Astrocyte of the spinal cord (primary cell): ENCODE results near the gene SPNS2.

ENCODE experiments used
- DNase-seq: peaks from one replicate; pipeline ENCODE4 v3.0.0; 2011; ENCODE audit warnings: low read depth, low spot score
- H3K4me3 ChIP-seq: 2 replicates; pipeline ENCODE4 v1.5.1; 2011; ENCODE audit warnings: low read depth, mild to moderate bottlenecking, low read length, moderate library complexity
- in situ Hi-C: cut with HindIII; loops from 2 replicates; pipeline ENCODE4 v1.10.0; 2017; ENCODE audit warnings: low sequenced_read_pairs
- TF ChIP-seq, protein P1 (sequence below): IDR thresholded peaks from 2 replicates; pipeline ENCODE4 v1.5.1; 2012; ENCODE audit warnings: low read depth, mild to moderate bottlenecking, low read length, inconsistent platforms

The SPNS2 gene

DNA sequence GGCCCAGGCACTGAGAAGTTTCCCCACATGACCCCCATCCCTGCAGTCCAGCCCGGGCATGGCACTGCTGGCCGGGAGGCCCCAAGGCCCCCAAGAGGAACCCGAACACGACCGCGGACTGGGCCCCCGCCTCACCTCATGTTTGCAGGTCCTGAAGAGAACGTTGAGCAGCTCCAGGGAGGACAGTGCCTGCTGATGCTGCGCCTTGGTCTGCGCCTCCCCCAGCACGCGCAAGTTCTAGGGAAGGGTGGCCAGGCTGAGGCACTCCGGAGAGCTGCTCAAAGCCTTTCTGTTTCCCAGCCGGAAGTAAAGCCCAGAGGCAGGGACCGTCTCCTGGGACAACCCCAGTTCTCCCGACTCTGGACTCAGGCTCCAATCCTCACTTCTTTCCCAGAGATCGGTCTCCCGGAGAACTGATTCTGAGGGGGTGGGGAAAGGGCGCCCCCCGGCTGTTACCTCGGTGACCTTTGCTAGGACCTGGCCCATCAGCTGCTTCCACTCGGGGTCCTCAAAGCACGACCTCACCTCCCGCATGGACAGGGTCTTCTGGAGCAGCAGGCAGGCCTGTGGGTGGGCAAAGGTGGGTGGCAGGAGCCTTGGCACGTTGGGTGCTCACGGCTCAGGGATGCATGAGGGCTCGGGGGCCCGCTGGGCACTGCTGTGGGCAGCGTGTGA, 42.8 kb downstream of the SPNS2 start:
- in situ Hi-C loops: no loop called here
- DNase-seq: no peak
- no peak overlapping the region for H3K4me3 ChIP-seq
- TF ChIP-seq, protein P1, sequence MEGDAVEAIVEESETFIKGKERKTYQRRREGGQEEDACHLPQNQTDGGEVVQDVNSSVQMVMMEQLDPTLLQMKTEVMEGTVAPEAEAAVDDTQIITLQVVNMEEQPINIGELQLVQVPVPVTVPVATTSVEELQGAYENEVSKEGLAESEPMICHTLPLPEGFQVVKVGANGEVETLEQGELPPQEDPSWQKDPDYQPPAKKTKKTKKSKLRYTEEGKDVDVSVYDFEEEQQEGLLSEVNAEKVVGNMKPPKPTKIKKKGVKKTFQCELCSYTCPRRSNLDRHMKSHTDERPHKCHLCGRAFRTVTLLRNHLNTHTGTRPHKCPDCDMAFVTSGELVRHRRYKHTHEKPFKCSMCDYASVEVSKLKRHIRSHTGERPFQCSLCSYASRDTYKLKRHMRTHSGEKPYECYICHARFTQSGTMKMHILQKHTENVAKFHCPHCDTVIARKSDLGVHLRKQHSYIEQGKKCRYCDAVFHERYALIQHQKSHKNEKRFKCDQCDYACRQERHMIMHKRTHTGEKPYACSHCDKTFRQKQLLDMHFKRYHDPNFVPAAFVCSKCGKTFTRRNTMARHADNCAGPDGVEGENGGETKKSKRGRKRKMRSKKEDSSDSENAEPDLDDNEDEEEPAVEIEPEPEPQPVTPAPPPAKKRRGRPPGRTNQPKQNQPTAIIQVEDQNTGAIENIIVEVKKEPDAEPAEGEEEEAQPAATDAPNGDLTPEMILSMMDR: no peak

- DNase-seq: no peak
- in situ Hi-C loops: no loop called here
- TF ChIP-seq, protein P1: no peak
- no peak overlapping the region for H3K4me3 ChIP-seq
Observed at GRCh38 chr17:4542003-4542725, 43.5 kb downstream of the SPNS2 start.

DNA sequence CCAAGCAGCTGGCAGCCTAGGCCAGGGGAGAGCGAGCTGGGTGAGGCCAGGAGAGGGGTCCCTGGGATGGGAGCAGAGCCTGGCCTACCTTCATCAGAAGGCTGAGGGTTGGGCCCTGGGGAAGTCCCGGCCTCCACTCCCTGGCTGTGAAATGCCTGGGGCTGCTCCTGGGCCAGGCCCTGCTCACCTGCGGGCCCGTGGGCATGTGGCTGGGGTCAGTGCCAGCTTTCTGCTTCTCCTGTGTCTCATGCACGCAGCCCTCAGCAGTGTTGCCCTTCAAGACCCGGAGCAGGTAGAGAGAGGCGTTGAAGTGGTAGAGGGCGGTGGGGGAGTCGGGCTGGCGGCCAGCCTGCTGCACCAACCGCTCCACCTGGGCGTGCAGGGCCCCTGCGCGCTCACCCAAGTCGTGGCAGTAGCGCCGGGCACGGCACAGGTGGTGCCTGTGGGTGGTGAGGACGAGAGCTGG, 44.1 kb downstream of the SPNS2 start:
- DNase-seq: no peak
- in situ Hi-C loops: no loop called here
- no peak overlapping the region for H3K4me3 ChIP-seq
- TF ChIP-seq, protein P1: no peak

GRCh38 chr17:4543557-4544026, 44.9 kb downstream of the SPNS2 start:
- DNase-seq: no peak
- no peak overlapping the region for H3K4me3 ChIP-seq
- TF ChIP-seq, protein P1: no peak
- in situ Hi-C loops: no loop called here

GRCh38 chr17:4544135-4544950, 45.7 kb downstream of the SPNS2 start:
- in situ Hi-C loops: no loop called here
- no peak overlapping the region for H3K4me3 ChIP-seq
- TF ChIP-seq, protein P1: no peak
- no peak for DNase-seq

GRCh38 chr17:4544951-4545216, 46.2 kb downstream of the SPNS2 start:
- TF ChIP-seq, protein P1: no peak
- in situ Hi-C loops: no loop called here
- no peak for DNase-seq
- no peak overlapping the region for H3K4me3 ChIP-seq
